ENCODE measurements around the gene PGA5.

GRCh38 chr11:61195719-61196118 is 45.3 kb upstream of the PGA5 start:
- TF ChIP-seq CTCF (IDR thresholded peaks at IDR 0.05), result no peak
- no peak for TF ChIP-seq POLR2A (IDR thresholded peaks at IDR 0.05)

Measured in ovary (tissue), 3 donors.